ENCODE results near the gene IL11.

Gene IL11

GRCh38 chr19:55390461-55390880 is 20.2 kb upstream of the IL11 start:
- DNase-seq: peak in 1 of 2 experiments; percentile 7

- no peak for DNase-seq
These were observed 19.4 kb upstream of the IL11 start for GRCh38 chr19:55389386-55390317.

- no peak for DNase-seq
These were observed 17.7 kb upstream of the IL11 start for GRCh38 chr19:55387736-55388497.

DNA sequence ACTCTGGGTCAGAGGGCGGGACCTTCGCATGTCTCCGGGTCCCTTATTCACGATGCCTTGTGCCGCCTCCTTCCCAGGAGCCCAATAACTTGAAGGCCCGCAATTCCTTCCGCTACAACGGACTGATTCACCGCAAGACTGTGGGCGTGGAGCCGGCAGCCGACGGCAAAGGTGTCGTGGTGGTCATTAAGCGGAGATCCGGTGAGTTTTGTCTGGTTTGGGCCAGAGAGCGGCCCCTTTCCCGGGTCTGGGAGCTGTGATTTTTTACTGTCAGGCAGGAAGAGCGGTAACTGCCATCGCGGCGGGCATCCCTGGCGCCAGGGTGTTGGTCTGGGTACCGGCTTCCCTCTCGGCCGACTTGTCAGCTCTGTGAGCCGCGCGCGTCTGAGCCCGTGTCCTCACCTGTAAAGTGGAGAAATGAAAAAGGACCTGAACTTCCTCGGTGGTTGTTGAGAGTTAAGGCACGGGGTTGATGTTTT is 16.3 kb upstream of the IL11 start:
- no peak for DNase-seq

DNA sequence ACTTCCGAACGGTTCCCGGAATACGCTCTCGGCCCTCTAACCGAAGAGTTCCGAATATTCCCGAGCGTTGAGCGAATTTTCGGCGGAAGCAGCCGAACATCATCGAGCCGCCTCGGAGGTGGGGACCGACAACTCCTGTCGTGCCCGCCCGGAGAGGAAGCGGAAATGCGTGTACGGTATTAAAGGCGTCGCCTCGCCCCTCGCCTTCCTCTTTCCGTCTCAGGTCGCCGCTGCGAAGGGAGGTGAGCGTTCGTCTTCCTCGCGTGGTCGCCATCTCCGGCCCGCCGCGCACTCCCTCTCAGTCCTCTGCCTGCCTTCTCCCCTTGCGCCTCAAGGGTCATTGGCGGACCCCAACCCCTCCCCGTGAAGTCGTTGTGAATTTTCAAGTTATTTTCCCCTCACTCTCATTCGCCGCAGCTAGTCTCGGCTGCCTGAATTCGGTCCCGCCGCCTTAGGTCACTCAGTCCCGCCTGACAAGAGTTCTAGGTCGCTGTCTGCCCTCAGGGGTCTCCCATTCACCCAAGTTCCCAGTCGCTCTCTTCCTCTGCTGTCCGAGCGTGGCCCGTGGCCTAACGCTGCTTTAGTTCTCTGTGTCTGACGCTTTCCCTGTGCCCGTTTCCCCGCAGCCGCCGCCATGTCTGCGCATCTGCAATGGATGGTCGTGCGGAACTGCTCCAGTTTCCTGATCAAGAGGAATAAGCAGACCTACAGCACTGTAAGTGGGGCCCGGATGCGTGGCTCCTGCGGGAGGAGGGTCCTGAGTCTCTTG is 15.6 kb upstream of the IL11 start, which contains the start of gene RPL28:
RPL28 (plus strand) TSS at position 209 of the 769 bp plus-strand sequence; CDS start at position 635, 426 bp downstream.
- DNase-seq: peak; percentile 97

GRCh38 chr19:55384920-55385723 is 14.9 kb upstream of the IL11 start:
- DNase-seq: peak; percentile 94 to 97

DNA sequence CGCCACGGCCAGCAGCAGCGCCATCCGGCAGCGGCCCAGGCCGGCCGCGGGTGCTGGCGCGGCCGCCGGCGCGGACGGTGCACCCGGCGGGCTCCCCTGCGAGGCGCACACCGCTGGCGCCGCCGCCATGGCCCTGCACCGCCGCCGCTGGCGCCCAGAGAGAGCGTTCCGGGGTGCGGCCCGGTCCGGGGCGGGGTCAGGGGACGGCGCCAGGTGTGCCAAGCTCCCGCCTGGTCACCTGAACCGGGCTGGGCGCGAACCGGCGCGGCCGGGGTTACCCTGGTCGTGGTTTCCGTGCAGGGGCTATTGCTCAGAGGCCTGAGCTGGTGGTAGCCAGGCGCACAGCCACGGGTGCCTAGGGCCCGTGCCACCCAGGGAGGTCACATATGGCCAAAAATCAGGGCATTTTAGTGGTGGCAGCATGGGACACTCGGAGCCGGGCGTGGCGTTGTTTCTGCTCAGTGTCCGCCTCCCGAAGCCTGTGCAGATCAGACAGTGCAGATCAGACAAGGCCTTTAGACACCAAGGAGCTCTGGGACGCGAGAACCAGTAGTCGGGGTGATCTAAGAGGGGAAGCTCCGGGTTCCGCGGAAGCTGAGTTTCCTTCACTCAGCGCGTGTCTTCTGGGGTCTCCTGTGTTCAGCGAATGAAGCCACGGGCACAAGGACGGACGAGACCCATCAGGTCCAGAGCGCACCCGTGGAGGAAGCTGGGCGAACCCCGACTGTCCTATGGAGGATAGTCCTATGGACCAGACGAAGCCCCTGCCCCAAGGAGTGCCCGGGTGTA is 14.1 kb upstream of the IL11 start, which contains the start of gene TMEM238:
TMEM238 (minus strand) TSS at position 162 of the 789 bp plus-strand sequence; CDS start at position 129, 33 bp downstream.
- DNase-seq: peak in 1 of 2 experiments; percentile 64

DNA sequence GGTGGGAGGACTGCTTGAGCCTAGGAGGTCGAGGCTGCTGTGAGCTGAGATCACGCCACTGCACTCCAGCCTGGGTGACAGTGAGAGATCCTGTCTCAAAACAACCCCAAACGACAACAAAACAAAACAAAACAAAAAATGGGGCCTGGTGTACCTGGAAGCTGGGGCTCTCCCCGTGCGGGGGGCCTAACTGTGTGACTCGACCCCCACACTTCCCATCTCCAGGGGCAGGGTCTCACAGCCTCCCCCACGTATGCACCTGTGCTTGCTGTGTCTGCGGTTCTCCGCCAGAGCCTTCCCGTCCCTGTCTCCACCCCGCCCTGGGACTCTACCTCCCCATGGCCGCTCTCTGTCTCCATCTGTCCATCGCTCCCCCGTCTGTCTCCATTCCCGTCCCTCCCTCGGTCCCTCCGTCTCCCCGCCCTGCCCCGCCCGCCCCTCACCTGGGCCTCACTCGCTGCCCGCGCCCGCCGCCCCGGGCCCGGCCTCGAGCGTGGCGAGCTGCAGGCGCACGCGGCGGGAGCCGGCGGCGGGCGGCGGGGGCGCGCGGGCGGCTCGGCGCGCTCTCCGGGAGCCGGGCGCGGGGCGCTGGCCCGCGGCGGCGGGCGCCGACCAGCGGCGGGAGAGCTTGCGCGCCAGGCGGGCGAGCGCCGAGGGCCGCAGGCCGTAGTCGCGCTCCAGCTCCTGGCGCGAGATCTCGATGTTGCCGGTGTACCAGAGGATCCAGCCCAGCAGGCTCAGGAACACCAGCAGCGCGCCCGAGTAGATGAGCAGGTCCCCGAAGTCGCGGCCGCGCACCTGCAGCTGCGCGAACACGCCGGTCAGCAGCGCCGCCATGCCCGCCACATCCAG is 13.2 kb upstream of the IL11 start:
- DNase-seq: peak; percentile 51 to 71

DNA sequence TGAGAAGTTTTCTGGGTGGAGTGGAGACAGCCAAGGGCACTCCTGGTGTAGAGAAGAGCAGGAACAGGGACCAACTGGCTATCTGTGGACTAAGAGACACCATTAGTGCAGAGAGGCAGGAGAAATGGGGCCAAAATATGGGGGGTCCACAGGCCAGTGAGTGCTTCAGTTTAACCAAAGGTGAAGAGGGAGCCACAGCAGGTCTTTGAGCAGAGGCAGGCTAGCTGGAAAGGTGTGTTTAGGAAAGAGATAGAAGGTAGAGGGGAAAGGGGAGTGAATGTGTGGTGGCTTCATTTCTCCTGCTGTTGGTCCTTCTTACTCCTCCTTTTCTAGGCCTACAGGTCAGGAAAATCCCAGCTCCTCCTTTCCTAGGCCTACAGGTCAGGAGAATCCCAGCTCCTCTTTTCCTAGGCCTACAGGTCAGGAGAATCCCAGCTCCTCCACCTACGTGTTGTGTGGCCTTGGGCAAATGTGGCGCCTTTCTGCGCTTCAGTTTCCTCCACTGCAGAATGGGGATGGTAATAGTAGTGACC is 12.3 kb upstream of the IL11 start:
- no peak for DNase-seq

DNA sequence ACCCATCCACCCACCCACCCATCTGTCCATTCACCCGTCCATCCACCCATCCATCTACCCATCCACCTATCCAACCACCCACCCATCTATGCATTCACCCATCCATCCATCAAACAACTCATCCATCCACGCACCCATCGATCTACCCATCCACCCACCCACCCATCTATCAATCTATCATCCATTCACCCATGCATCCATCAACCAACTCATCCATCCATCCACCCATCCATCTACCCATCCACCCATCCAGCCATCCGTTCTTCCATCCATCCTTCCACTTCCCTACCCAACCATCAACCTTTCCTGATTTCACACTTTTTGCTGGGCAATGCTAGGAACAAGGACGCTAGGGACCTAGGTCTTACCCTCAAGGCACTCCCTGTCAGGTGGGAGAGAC is 11.8 kb upstream of the IL11 start:
- DNase-seq: no peak

- DNase-seq: no peak
These were observed 8.9 kb upstream of the IL11 start for GRCh38 chr19:55379174-55379573.

DNA sequence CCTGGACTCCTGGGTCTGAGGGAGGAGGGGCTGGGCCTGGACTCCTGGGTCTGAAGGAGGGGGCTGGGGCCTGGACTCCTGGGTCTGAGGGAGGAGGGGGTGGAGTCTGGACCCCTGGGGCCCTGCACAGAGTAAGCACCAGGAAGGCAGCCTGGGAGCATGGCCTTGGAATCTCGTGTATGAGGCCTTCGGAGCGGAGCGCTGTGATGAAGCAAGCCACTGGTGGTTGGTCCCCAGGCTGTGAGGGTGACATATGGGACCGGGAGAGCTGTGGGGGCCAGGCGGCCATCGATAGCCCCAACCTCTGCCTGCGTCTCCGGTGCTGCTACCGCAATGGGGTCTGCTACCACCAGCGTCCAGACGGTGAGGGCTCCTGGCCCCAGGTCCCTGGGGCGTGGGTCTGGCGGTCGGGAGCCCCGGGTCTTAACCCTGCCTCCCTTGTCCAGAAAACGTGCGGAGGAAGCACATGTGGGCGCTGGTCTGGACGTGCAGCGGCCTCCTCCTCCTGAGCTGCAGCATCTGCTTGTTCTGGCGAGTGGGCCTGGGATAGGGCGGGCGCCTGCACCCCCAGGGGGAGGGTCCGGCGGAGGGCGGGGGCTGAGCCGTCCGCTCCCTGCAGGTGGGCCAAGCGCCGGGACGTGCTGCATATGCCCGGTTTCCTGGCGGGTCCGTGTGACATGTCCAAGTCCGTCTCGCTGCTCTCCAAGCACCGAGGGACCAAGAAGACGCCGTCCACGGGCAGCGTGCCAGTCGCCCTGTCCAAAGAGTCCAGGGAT is 7.3 kb upstream of the IL11 start:
- DNase-seq: no peak

- DNase-seq: no peak
These were observed 6.1 kb upstream of the IL11 start, which contains the start of gene TMEM190 for GRCh38 chr19:55376241-55376933. Gene TMEM190 (plus strand): TSS chr19:55376826. CDS start chr19:55376854, 28 bp downstream.

DNA sequence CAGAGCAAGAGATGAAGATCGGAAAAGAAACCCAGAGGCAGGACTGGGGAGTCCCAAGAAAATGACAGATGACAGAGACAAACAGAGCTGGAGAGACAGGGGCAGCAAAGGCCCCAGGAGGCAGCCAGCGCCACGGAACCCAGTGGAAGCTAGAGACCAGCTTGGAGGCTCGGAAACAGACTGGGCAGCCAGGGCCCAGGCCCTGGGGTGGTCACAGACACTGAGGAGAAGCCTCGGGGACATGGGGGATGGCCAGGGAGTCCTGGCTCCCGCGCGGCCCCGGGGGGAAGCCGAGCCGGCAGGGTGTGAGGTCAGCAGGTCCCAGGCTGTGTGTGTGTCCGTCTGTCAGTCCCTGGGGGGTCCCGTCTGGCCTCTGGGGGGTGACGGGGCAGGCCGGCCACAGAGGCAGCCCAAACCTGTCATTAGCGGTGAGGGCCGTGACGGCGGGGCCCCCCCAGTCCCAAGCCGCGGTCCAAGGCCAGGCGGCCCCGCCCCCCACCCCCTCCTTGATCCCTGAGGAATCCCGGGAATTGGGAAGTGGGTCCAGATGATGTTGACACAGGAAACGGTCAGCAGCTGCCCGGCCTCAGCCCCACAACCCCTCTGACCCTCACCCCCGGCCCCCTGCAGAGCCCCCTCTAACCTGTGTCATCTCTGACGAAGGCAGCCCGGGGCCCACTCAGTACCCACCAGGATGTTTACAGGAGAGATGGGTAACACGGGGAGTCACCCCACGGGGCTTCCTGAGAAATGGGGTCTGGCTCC is 3.9 kb upstream of the IL11 start:
- no peak for DNase-seq

GRCh38 chr19:55373306-55373992 is 3.2 kb upstream of the IL11 start:
- DNase-seq: no peak

DNA sequence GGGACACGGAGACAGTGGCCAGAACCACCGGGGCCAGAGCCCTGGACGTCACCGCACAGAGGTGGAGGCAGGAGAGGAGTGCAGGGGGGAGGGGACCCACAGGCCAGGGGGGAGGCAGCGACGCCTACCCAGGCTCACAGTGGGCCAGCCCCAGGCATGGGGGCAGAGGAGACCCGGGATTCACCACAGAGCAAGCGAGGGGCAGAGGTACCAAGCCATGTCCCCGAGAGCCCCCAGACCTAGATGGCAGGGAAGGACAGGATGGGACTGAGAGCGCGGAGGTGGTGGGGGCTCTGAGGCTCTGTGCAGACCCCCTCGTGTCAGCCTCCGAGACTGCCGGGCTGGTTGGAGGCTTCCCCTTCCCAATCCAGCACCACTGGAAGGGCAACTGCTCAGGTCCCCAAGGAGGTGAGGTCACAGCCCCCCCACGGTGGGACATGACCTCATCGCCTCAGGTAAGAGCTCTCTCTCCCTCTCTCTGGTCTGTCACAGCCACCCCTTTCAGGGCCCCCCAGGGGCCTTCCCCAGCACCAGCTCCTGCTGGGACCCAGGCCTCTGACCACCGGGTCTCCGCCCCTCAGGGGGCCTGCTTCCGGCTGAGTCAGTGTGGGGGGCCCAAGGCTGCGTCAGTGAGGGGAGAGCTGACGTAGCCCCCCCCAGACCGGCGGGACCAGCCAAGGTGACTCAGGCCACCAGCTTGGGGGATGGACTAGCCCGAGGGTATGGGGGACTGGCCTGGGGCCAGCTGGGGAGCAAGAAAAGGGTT is 2.2 kb upstream of the IL11 start:
- DNase-seq: no peak
